GM19468 (cell line): ENCODE results near the gene GALNT10.
A peak's percentile ranks its signal among the peaks of the same experiment; 100 is the strongest.

Experiments
- ATAC-seq: cut with Tn5 transposase; IDR thresholded peaks from one replicate; pipeline ENCODE4 v1.9.1; 2021; ENCODE audit warnings: mild to moderate bottlenecking, moderate library complexity, moderate number of reproducible peaks; ENCODE audit not compliant: unreplicated experiment; ENCODE audit errors: extremely low read depth

GALNT10 gene

DNA sequence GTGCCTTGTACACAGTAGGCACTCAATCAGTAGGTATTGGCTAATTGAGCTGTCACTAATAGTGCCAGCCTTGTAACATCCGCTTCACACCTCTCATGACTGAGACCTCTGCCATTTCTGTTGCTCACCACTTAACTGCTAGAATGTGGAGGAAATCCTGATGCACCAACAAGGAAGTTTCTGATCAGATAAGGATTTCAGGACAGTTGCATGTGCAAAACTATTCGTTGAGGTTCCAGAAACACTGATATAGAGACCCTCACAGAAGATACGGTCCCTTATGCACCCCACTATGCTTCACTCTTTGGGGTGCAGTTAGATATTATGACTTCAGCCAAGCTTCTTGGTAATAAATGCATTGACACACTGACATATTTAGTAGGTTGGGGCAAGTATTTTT lies 266.0 kb downstream of the GALNT10 start:
- no peak for ATAC-seq

DNA sequence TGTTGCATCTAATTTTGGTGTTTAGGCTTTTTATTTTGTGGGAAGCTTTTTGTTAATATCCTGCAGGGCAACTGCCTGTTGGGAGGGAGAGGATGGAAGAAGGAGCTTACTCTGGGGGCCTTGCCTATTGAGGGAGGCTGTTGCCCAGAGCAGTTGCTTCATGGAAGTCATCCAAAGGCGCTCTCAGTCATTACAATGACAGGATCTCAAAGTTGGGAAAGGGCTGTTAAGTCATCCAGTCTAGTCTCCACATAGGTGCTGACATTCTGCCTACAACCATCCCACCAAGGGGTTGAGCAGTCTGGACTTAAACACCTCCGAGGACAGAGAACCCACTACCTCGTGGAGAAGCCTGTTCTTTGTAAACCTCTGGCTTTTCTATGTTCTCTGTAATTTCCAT lies 268.5 kb downstream of the GALNT10 start:
- ATAC-seq: no peak

DNA sequence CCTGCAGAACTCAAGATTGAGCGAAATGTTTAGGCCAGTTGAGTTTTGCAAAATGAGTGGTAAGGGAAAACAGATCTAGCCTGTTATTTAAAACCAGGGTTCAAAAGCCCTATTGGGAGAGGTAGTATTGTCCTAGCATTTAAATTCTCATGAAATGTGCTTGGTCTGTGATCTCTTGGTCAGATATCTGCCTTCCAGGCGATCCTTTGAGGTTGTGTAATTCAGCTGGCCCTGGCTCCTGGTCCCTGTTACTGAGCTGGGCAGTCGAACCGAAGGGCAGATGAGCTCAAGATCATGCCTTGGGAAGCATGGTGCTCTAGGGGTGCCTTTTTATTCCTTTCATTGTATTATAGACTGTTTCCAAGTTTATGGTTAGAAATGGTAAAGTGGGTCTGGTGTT lies 269.6 kb downstream of the GALNT10 start:
- ATAC-seq: no peak

DNA sequence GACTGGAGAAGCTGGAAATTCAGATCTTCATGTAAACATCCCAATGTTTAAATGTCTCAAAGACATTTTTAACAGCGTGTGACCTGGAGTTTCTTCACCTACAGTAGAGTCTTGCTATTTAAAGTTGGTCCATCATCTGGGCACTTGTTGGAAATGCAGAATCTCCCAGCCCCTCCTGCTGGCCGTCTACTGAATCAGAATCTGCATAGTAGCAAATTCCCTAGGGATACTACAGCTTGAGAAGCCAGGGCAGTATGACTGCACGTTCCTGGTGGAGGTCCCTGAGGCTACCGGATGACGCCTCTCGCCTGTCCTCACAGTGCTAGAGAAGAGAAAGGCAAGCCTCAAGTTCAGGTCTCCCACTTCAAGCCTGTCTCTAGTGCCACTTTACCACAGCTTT lies 271.0 kb downstream of the GALNT10 start:
- ATAC-seq: no peak

DNA sequence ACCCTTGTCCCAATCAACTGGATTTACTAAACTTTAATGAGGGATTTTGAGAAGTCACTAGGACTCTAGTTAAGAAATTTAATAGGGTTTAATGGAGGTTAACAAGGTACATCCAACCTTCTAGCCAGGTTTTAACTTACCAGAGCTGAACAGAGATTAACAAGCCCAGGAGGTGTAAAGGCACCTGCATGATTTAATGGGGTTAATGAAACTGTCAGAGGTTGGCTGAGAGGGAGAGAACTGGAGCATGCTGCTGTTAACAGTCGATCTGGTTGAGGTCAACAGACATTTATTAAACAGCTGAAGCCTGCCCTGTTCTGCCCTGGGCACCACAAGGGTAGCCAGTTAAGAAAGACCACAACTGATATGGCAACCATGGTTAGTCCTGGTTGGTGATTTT lies 273.9 kb downstream of the GALNT10 start:
- no peak for ATAC-seq

DNA sequence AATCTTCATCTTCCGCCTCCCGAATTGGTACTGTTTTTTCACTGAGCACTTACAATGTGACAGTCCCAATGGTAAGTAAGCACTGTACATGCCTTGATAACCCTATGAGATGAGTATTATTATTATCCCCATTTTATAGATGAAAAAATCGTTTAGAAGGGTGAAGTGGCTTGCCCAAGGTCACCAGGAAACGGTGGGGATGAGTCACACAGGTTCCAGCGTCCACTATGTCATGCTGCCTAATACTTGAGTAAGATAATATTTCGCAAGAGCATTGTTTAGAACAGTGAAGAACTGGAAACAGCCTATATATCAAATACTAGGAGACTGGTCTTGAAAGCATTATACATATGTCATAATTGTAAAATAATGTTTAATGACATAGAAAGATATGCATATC lies 274.6 kb downstream of the GALNT10 start:
- no peak for ATAC-seq

DNA sequence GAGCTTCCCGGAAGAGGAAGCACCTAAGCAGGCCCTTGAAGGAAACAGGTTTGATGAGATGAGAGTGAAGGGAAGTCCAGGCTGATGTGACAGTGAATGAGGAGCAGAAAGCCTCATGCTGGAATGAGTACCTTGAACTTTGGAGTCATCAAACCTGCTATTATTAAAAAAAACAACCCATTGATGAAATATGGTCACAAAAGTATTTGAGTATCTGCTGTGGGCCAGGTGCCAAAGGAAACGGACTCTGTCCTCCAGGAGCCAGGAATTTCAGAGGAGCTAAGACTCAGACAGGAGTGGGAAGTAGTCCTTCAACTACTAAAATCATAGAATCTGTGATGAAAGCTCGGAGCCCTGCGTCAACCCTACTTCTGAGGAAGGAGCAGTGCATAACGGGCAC lies 275.6 kb downstream of the GALNT10 start:
- no peak for ATAC-seq

DNA sequence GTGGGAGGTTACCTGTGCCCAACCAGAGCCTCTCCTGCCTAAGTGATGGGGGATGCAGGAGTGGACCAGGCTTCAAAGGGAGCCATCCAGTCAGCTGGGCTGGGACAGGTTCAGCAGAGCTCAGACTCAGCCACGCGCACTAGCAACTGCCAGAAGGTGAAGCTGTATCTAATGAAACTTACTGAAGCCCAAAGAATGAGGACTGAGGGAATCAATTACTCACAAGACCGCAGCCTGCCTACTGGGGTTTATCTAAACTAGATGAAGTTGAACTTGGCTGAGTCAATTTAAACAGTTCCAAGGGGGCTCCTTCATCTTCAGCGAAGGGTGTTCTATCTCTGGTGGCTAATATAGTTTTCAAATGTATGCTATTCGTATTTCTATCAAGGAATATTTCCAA lies 276.1 kb downstream of the GALNT10 start:
- no peak for ATAC-seq

DNA sequence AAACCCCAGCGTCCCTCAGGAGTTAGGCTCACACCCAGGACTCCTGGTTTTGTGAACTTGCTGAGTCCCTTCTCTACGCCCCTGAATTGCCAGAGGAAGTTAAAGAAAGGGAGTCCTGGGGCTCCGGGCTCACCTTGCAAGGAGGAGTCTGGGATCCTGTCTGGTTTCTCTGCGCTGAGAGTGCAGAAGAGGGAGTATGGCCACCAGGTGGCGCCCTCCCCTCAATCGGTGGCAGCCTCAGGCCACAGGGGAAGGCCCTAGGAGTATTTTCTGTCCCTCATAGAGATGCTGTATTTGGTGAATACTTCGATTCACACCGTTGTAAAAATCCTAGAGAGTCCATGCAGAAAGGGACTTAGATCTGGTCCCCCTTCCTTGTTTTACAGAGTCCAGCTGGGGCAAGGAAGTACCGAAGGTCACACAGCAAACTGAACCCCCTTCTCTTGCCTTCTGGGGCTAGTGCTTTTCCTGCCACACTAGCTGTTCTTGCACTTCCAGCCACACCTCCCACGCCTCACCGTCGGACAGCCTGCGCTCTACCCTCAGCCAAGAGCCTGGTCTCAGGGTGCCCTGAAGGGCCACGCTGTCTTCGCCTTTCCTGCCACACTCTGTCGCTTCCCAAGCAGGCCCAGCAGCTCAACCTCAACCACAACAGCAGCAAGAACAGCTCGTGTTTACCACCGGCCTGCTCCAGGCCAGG lies 277.3 kb downstream of the GALNT10 start:
- peak; percentile 79 for ATAC-seq

DNA sequence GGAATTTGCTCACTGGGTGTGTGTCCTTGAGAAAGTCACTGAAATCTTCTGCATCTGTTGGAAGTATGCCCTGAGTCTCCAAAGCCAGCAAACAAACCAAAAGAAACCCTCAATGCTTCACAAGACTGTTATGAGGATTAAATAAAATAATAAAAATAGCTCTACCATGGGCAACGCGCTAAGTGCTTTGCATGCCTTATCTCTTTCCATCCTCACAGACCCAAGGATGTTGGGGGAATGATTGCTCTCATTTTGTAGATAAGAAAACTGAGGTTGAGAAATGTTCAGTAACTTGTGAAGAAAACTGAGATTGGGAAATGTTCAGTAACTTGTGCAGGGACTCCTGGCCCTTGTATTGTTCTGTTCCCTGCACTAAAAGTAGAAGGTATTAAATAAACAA lies 279.6 kb downstream of the GALNT10 start:
- no peak for ATAC-seq
